Smooth muscle cell (in vitro differentiated cells): Measurements from ENCODE around the gene UTY. TPM values are rescaled to one million over a fixed set of nuclear protein-coding genes. Genes with fewer than 3 reads are reported as not detected.

Experiments used
- DNase-seq: peaks from one replicate; lab custom pipeline; 2025; ENCODE audit not compliant: unreplicated experiment; lab: John Stamatoyannopoulos, UW
- H2AFZ ChIP-seq: fragments of 200-600 bp; sonication (generic); 2 replicates; pipeline ENCODE4 v1.6.0; 2016; ENCODE audit warnings: antibody characterized with exemption, low read depth, mild to moderate bottlenecking
- H3F3A ChIP-seq: fragments of 200-600 bp; sonication (generic); 2 replicates; pipeline ENCODE4 v1.6.0; 2017; ENCODE audit warnings: antibody characterized with exemption, low read depth
- H3K27ac ChIP-seq: fragments of 200-600 bp; sonication (generic); 2 replicates; pipeline ENCODE4 v1.5.1; 2016; ENCODE audit warnings: low read depth, mild to moderate bottlenecking
- H3K27me3 ChIP-seq: fragments of 200-600 bp; sonication (generic); 2 replicates; pipeline ENCODE4 v1.6.1; 2016; ENCODE audit warnings: low read depth, mild to moderate bottlenecking
- H3K36me3 ChIP-seq: fragments of 200-600 bp; sonication (generic); 2 replicates; pipeline ENCODE4 v1.5.1; 2016; ENCODE audit warnings: low read depth
- H3K4me1 ChIP-seq: fragments of 200-600 bp; sonication (generic); 2 replicates; pipeline ENCODE4 v1.5.1; 2016; ENCODE audit warnings: low read depth
- H3K4me2 ChIP-seq: fragments of 200-600 bp; sonication (generic); 2 replicates; pipeline ENCODE4 v1.6.0; 2016; ENCODE audit warnings: mild to moderate bottlenecking
- H3K4me3 ChIP-seq: fragments of 200-600 bp; sonication (generic); 2 replicates; pipeline ENCODE4 v1.5.1; 2016; ENCODE audit warnings: mild to moderate bottlenecking
- H3K79me2 ChIP-seq: fragments of 200-600 bp; sonication (generic); 2 replicates; pipeline ENCODE4 v1.6.0; 2016; ENCODE audit warnings: low read depth, mild to moderate bottlenecking
- H3K9ac ChIP-seq: fragments of 200-600 bp; sonication (generic); 2 replicates; pipeline ENCODE4 v1.6.0; 2016; ENCODE audit warnings: low read depth
- H3K9me3 ChIP-seq: fragments of 200-600 bp; sonication (generic); replicated peaks from 2 replicates; pipeline ENCODE4 v1.5.1; 2016; ENCODE audit warnings: low read depth
- H4K20me1 ChIP-seq: fragments of 200-600 bp; sonication (generic); 2 replicates; pipeline ENCODE4 v1.6.0; 2016; ENCODE audit warnings: low read depth
- CTCF ChIP-seq: fragments of 200-600 bp; sonication (generic); IDR thresholded peaks from 2 replicates; pipeline ENCODE4 v1.5.1; 2017; ENCODE audit warnings: borderline replicate concordance, mild to moderate bottlenecking, antibody characterized with exemption; ENCODE audit not compliant: insufficient read depth, poor library complexity, severe bottlenecking
- WGBS: methylation state at CpG from one replicate; pipeline ENCODE4 v1.1.7; 2016; ENCODE audit warnings: low lambda C conversion rate; 5-methylcytosine and 5-hydroxymethylcytosine counted together
- polyA plus RNA-seq: library from polyadenylated mRNA; unstranded; fragments of >200 nt; fragmentation: Nextera tagmentation; extraction: Ambion mirVana; gene quantifications from 2 replicates; pipeline ENCODE4 v1.2.1, GENCODE V29; 2016
- total RNA-seq: library from RNA; depleted of rRNA; stranded (reverse); fragments of >200 nt; gene quantifications from 2 replicates; pipeline ENCODE4 v1.2.3, GENCODE V29; 2014

UTY gene
- total and polyA plus RNA-seq, 2 experiments from 2014 or later, result not detected

- H3K4me3 ChIP-seq, result no peak overlapping the region
- no peaks in the 10 kb centered on the region for H3F3A ChIP-seq
- H3K27me3 ChIP-seq, result no peaks in the 10 kb centered on the region
- H3K4me2 ChIP-seq, result no peak overlapping the region
- H3K27ac ChIP-seq, result no peak overlapping the region
- H3K79me2 ChIP-seq, result no peaks in the 10 kb centered on the region
- H3K36me3 ChIP-seq, result no peaks in the 10 kb centered on the region
- no peak overlapping the region for H3K9ac ChIP-seq
- H4K20me1 ChIP-seq, result no peaks in the 10 kb centered on the region
- TF ChIP-seq CTCF, result no peak
- H2AFZ ChIP-seq, result no peak overlapping the region
- H3K4me1 ChIP-seq, result no peaks in the 10 kb centered on the region
- H3K9me3 ChIP-seq, result no peaks in the 10 kb centered on the region
- DNase-seq, result no peak
- WGBS, result no CpG with 5 or more reads among the region's 8 CpGs
These were observed 136.4 kb downstream of the UTY start for GRCh38 chrY:13343307-13343946.

GRCh38 chrY:13339939-13340338 lies 139.9 kb downstream of the UTY start:
- Histone ChIP-seq H3K27ac (no peak overlapping the region), H2AFZ (no peak overlapping the region), H3K27me3 (no peaks in the 10 kb centered on the region), H3K4me3 (no peak overlapping the region), H3K36me3 (no peaks in the 10 kb centered on the region), H3K4me1 (no peaks in the 10 kb centered on the region), H4K20me1 (no peaks in the 10 kb centered on the region), H3K9ac (no peak overlapping the region), H3K9me3 (no peaks in the 10 kb centered on the region), H3K79me2 (no peaks in the 10 kb centered on the region), H3F3A (no peaks in the 10 kb centered on the region), H3K4me2 (no peak overlapping the region)
- no peak for DNase-seq
- no peak for TF ChIP-seq CTCF
- WGBS, result no CpG with 5 or more reads among the region's 5 CpGs

- H3K4me3 ChIP-seq, result no peak overlapping the region
- DNase-seq, result no peak
- H3F3A ChIP-seq, result no peaks in the 10 kb centered on the region
- no peak overlapping the region for H3K4me2 ChIP-seq
- TF ChIP-seq CTCF, result no peak
- H2AFZ ChIP-seq, result no peak overlapping the region
- no peaks in the 10 kb centered on the region for H3K9me3 ChIP-seq
- no peaks in the 10 kb centered on the region for H3K27me3 ChIP-seq
- no peak overlapping the region for H3K27ac ChIP-seq
- no peaks in the 10 kb centered on the region for H3K4me1 ChIP-seq
- H3K79me2 ChIP-seq, result no peaks in the 10 kb centered on the region
- H4K20me1 ChIP-seq, result no peaks in the 10 kb centered on the region
- no peak overlapping the region for H3K9ac ChIP-seq
- H3K36me3 ChIP-seq, result no peaks in the 10 kb centered on the region
- WGBS, result no CpG with 5 or more reads among the region's 9 CpGs
These were observed 140.5 kb downstream of the UTY start for GRCh38 chrY:13339381-13339780.

GRCh38 chrY:13338711-13339110 lies 141.1 kb downstream of the UTY start:
- Histone ChIP-seq H3K27me3 (no peaks in the 10 kb centered on the region), H3K4me2 (no peak overlapping the region), H4K20me1 (no peaks in the 10 kb centered on the region), H3K36me3 (no peaks in the 10 kb centered on the region), H3F3A (no peaks in the 10 kb centered on the region), H3K4me1 (no peaks in the 10 kb centered on the region), H3K79me2 (no peaks in the 10 kb centered on the region), H3K9ac (no peak overlapping the region), H3K9me3 (no peaks in the 10 kb centered on the region), H3K27ac (no peak overlapping the region), H2AFZ (no peak overlapping the region), H3K4me3 (no peak overlapping the region)
- no peak for DNase-seq
- no CpG with 5 or more reads among the region's 4 CpGs for WGBS
- no peak for TF ChIP-seq CTCF
